GM12878 (cell line): ENCODE results near the gene ICA1. TPM values are rescaled to one million over a fixed set of nuclear protein-coding genes. Genes with fewer than 3 reads are reported as not detected.

Experiments
- ATAC-seq: fragments of 200-7000 bp; cut with Tn5 transposase; 3 replicates; pipeline ENCODE4 v1.9.1; 2020; ENCODE audit warnings: mild to moderate bottlenecking, moderate library complexity
- BruUV-seq: library from RNA; stranded (reverse); fragments of 400-500 nt; replicated peaks from 2 replicates; lab custom pipeline; 2021; lab: Mats Ljungman, UMichigan
- CTCF ChIA-PET: fragments of 300-600 bp; sonication (Branson Sonifier 250); formaldehyde crosslinking; extraction: SDS; loops from one replicate; lab custom pipeline; 2021; ENCODE audit warnings: inconsistent platforms; lab: Yijun Ruan, JAX
- POLR2A ChIA-PET: fragments of 350-600 bp; formaldehyde crosslinking; extraction: SDS; loops from one replicate; lab custom pipeline; 2021; ENCODE audit warnings: inconsistent platforms; lab: Charles Lee
- RAD21 ChIA-PET: fragments of 300-600 bp; sonication (Branson Sonifier 250); formaldehyde crosslinking; loops from one replicate; lab custom pipeline; 2023; ENCODE audit warnings: antibody characterized with exemption; ENCODE audit not compliant: unreplicated experiment; lab: Charles Lee
- SMC1A ChIA-PET: fragments of 300-600 bp; sonication (Branson Sonifier 250); formaldehyde crosslinking; loops from one replicate; lab custom pipeline; 2023; ENCODE audit not compliant: unreplicated experiment, uncharacterized antibody; lab: Charles Lee
- DNase-seq: peaks from one replicate; pipeline ENCODE4 v3.0.0-alpha.2; 2011; ENCODE audit warnings: low read depth, low spot score
- FAIRE-seq: peaks from 3 replicates; lab custom pipeline; 2011; peaks lifted over from hg19 to GRCh38; lab: Jason Lieb, UNC
- H2AFZ ChIP-seq: 2 replicates; pipeline ENCODE4 v1.6.0; 2011; ENCODE audit warnings: low read depth, low read length, control low read depth; ENCODE audit not compliant: control insufficient read depth
- H3K27ac ChIP-seq: 2 replicates; pipeline ENCODE4 v1.5.1; 2011; ENCODE audit warnings: control low read depth; ENCODE audit not compliant: control insufficient read depth, insufficient read depth
- H3K27me3 ChIP-seq, 2 experiments: replicated peaks in 1 of 2; 2 replicates each; pipeline versions ENCODE4 v1.6.0 to v1.6.1; 2011; ENCODE audit warnings: low read length in 1 of 2; ENCODE audit not compliant: control insufficient read depth in 2 of 2, insufficient read depth in 2 of 2
- H3K36me3 ChIP-seq, 2 experiments: 2 replicates each; pipeline ENCODE4 v1.5.1; 2011; ENCODE audit warnings: low read length in 1 of 2; ENCODE audit not compliant: control insufficient read depth in 2 of 2, insufficient read depth in 2 of 2
- H3K4me1 ChIP-seq: 2 replicates; pipeline ENCODE4 v1.6.1; 2011; ENCODE audit warnings: mild to moderate bottlenecking, low read length, moderate library complexity, mixed read lengths; ENCODE audit not compliant: control insufficient read depth, insufficient read depth
- H3K4me2 ChIP-seq: 2 replicates; pipeline ENCODE4 v1.6.0; 2011; ENCODE audit warnings: control low read depth; ENCODE audit not compliant: control insufficient read depth, insufficient read depth
- H3K4me3 ChIP-seq: fragments of 200-600 bp; sonication (generic); 2 replicates; pipeline ENCODE4 v1.5.1; 2016
- H3K79me2 ChIP-seq: 2 replicates; pipeline ENCODE4 v1.6.0; 2011; ENCODE audit warnings: low read length; ENCODE audit not compliant: control insufficient read depth, insufficient read depth
- H3K9ac ChIP-seq: 2 replicates; pipeline ENCODE4 v1.8.0; 2011; ENCODE audit warnings: low read length, control low read depth, mixed read lengths; ENCODE audit not compliant: control insufficient read depth, insufficient read depth
- H3K9me3 ChIP-seq: replicated peaks from 3 replicates; pipeline ENCODE4 v1.5.1; 2011; ENCODE audit warnings: mild to moderate bottlenecking, low read length; ENCODE audit not compliant: control insufficient read depth, insufficient read depth
- H4K20me1 ChIP-seq: 2 replicates; pipeline ENCODE4 v1.6.0; 2011; ENCODE audit not compliant: control insufficient read depth, insufficient read depth
- BACH1 ChIP-seq: fragments of 450-650 bp; IDR thresholded peaks from 2 replicates; pipeline ENCODE4 v1.6.1; 2017; ENCODE audit warnings: mild to moderate bottlenecking, borderline replicate concordance
- BMI1 ChIP-seq: fragments of 450-650 bp; IDR thresholded peaks from 2 replicates; pipeline ENCODE4 v1.6.1; 2016; ENCODE audit warnings: mild to moderate bottlenecking, moderate library complexity, borderline replicate concordance
- CBX3 ChIP-seq: fragments of 200-600 bp; sonication (generic); IDR thresholded peaks from 2 replicates; pipeline ENCODE4 v1.6.1; 2016; ENCODE audit warnings: low read depth, borderline replicate concordance
- EGR1 ChIP-seq, 2 experiments: IDR thresholded peaks; 1 replicate in 1 of 2; 2 replicates in 1 of 2; pipeline ENCODE4 v1.6.1; 2011 to 2012; ENCODE audit warnings: low read depth in 2 of 2, low read length in 2 of 2, borderline replicate concordance in 1 of 2, mild to moderate bottlenecking in 1 of 2, moderate library complexity in 1 of 2
- NFIC ChIP-seq: IDR thresholded peaks from 2 replicates; pipeline ENCODE4 v1.6.1; 2012; ENCODE audit warnings: low read depth, mild to moderate bottlenecking, inconsistent platforms, low read length, moderate library complexity
- NR2F1 ChIP-seq: fragments of 450-650 bp; conservative IDR thresholded peaks from 2 replicates; pipeline ENCODE4 v1.6.1; 2017; ENCODE audit warnings: mild to moderate bottlenecking
- PAX5 ChIP-seq: IDR thresholded peaks from 2 replicates; pipeline ENCODE4 v1.6.1; 2011; ENCODE audit warnings: low read depth, low read length, borderline replicate concordance
- SIN3A ChIP-seq: IDR thresholded peaks from 2 replicates; pipeline ENCODE4 v1.6.1; 2012; ENCODE audit warnings: low read depth, low read length, improper control_type of control experiment
- SMAD5 ChIP-seq: IDR thresholded peaks from 2 replicates; pipeline ENCODE4 v1.6.1; 2016; ENCODE audit warnings: antibody characterized with exemption, low read depth
- SP1 ChIP-seq: IDR thresholded peaks from one replicate; pipeline ENCODE4 v1.6.1; 2011; ENCODE audit warnings: low read depth, low read length
- STAT1 ChIP-seq: fragments of 450-650 bp; conservative IDR thresholded peaks from 2 replicates; pipeline ENCODE4 v1.6.1; 2014; ENCODE audit warnings: antibody characterized with exemption, mild to moderate bottlenecking
- YBX1 ChIP-seq: fragments of 450-650 bp; IDR thresholded peaks from 2 replicates; pipeline ENCODE4 v1.6.1; 2016; ENCODE audit warnings: antibody characterized with exemption
- ZZZ3 ChIP-seq: IDR thresholded peaks from 2 replicates; pipeline ENCODE4 v1.6.1; 2011; ENCODE audit warnings: low read depth; ENCODE audit not compliant: control insufficient read depth, insufficient read length
- WGBS: methylation state at CpG from one replicate; pipeline ENCODE4 v1.1.6; 2016; ENCODE audit warnings: low lambda C conversion rate; ENCODE audit not compliant: insufficient replicate concordance, insufficient coverage; ENCODE audit errors: missing lambda C conversion rate; 5-methylcytosine and 5-hydroxymethylcytosine counted together
- in situ Hi-C: fragments of 300-500 bp; cut with MboI; formaldehyde crosslinking; loops from 9 replicates; pipeline ENCODE4 v1.14.3; 2018; ENCODE audit warnings: mixed read lengths
- intact Hi-C: fragments of 100-400 bp; cut with micrococcal nuclease; formaldehyde crosslinking; loops from one replicate; pipeline ENCODE4 v1.14.2; 2022; ENCODE audit not compliant: unreplicated experiment
- polyA plus RNA-seq, 11 experiments: library from polyadenylated mRNA; depleted of rRNA in 4 of 11; unstranded in 6 of 11; stranded (reverse) in 5 of 11; fragments of >200 nt; fragmentation: Nextera tagmentation in 4 of 11; fragmentation: Illumina TruSeq in 1 of 11; extraction: Ambion mirVana in 4 of 11; extraction: Trizol in 1 of 11; gene quantifications; 1 replicate in 1 of 11; 2 replicates in 10 of 11; pipeline versions ENCODE4 v1.2.1 to v1.2.3, GENCODE V29; 2011 to 2016; ENCODE audit warnings: inconsistent platforms in 2 of 11, missing spikeins in 2 of 11, low read depth in 1 of 11
- total RNA-seq, 4 experiments: library from RNA; depleted of rRNA in 3 of 4; stranded (reverse); fragments of >200 nt in 3 of 4; fragmentation: Illumina TruSeq in 1 of 4; extraction: Trizol in 1 of 4; gene quantifications; 2 replicates each; pipeline versions ENCODE4 v1.2.1 to v1.2.3, GENCODE V29; 2013 to 2021
- TF ChIP-seq, protein P1 (sequence below): fragments of 450-650 bp; formaldehyde crosslinking; IDR thresholded peaks from 2 replicates; pipeline ENCODE4 v1.4.0; 2022; ENCODE audit warnings: mild to moderate bottlenecking, moderate library complexity

Gene ICA1
- total and polyA plus RNA-seq, 10 of the 15 experiments (the other 5 are each of a cell fraction or from before 2014, with no cell fraction given), result 1.3 to 35.1 (median 3.3) TPM

DNA sequence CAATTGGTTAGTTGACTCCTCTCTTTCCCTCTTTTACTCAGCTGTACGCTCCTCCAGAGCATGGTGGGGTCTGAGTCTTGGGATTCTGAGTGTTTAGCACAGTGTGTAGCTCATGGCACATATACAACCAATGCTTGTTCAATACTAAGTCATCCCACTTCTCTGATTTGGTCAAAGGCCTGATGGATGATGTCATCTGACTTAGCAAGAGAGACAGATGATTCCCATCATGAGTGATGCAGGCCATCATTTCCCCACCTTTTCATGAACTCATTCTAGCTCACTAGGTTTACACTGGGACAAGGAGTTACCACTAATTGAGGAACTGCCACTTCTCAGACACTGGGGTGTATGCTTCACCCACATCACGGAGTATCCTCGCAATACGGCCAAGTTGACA lies 3.8 kb downstream of the ICA1 start:
- Histone ChIP-seq H4K20me1 (no peaks in the 10 kb centered on the region), H3K4me2 (no peak overlapping the region), H2AFZ (no peak overlapping the region), H3K9me3 (no peaks in the 10 kb centered on the region; the same call in 2 of the 3 replicates), H3K4me1 (no peaks in the 10 kb centered on the region)
- no peak for FAIRE-seq
- WGBS, result 85% methylated on average over 4 of the region's 4 CpGs
- intact Hi-C loops, result no loop called here
- no TSS peak for BruUV-seq
- TF ChIP-seq EGR1 (IDR thresholded peaks at IDR 0.05; ENCODE audit: borderline replicate concordance in 1 of 2, low read depth in 2 of 2, low read length in 2 of 2), result no peak
- no peak for TF ChIP-seq NR2F1
- no peak for TF ChIP-seq STAT1
- TF ChIP-seq, all 136 proteins: peak for 0
- no peak overlapping the region for H3K9ac ChIP-seq
- no peaks in the 10 kb centered on the region for H3K79me2 ChIP-seq
- ATAC-seq (no peak), DNase-seq (no peak)
- H3K27ac ChIP-seq, result no peak overlapping the region
- H3K27me3 ChIP-seq, result peaks cover 6 to 9% of the 10 kb centered on the region in 2 experiments; a peak in 3 of 4 replicates
- in situ Hi-C loops, result no loop called here
- ChIA-PET POLR2A (no interaction called here), CTCF (no interaction called here), SMC1A (no interaction called here), RAD21 (no interaction called here)
- no peaks in the 10 kb centered on the region for H3K36me3 ChIP-seq
- H3K4me3 ChIP-seq, result no peak overlapping the region

GRCh38 chr7:8255680-8256655 lies 6.0 kb downstream of the ICA1 start:
- POLR2A ChIA-PET, result no interaction called here
- Histone ChIP-seq H3K9me3 (no peaks in the 10 kb centered on the region; the same call in 2 of the 3 replicates), H3K79me2 (no peaks in the 10 kb centered on the region), H3K27me3 (peaks cover 0 to 4% of the 10 kb centered on the region in 2 experiments; a peak in 3 of 4 replicates), H3K36me3 (no peaks in the 10 kb centered on the region), H2AFZ (no peak overlapping the region), H3K4me1 (no peaks in the 10 kb centered on the region), H4K20me1 (no peaks in the 10 kb centered on the region), H3K27ac (no peak overlapping the region), H3K4me3 (no peak overlapping the region), H3K9ac (no peak overlapping the region), H3K4me2 (no peak overlapping the region)
- RAD21 ChIA-PET, result no interaction called here
- BruUV-seq, result no TSS peak
- FAIRE-seq (no peak), ATAC-seq (no peak), DNase-seq (no peak)
- intact Hi-C loops (no loop called here), in situ Hi-C loops (no loop called here)
- SMC1A ChIA-PET, result interaction anchor here (0.6 to 0.7 kb wide), 2 partner anchors 7 to 578 kb away, joined by 3 read pairs; no protein-coding TSS in a partner anchor
- 58% methylated on average over 6 of the region's 6 CpGs for WGBS
- CTCF ChIA-PET, result interaction anchor here (0.9 to 1.5 kb wide), 2 partner anchors 20 to 40 kb away, joined by 3 read pairs; no protein-coding TSS in a partner anchor
- TF ChIP-seq SP1 (no peak), SMAD5 (no peak), STAT1 (no peak), NFIC (no peak), SIN3A (no peak), BMI1 (no peak), ZZZ3 (no peak), YBX1 (no peak), CBX3 (no peak), BACH1 (no peak), PAX5 (no peak)
- TF ChIP-seq, protein P1, sequence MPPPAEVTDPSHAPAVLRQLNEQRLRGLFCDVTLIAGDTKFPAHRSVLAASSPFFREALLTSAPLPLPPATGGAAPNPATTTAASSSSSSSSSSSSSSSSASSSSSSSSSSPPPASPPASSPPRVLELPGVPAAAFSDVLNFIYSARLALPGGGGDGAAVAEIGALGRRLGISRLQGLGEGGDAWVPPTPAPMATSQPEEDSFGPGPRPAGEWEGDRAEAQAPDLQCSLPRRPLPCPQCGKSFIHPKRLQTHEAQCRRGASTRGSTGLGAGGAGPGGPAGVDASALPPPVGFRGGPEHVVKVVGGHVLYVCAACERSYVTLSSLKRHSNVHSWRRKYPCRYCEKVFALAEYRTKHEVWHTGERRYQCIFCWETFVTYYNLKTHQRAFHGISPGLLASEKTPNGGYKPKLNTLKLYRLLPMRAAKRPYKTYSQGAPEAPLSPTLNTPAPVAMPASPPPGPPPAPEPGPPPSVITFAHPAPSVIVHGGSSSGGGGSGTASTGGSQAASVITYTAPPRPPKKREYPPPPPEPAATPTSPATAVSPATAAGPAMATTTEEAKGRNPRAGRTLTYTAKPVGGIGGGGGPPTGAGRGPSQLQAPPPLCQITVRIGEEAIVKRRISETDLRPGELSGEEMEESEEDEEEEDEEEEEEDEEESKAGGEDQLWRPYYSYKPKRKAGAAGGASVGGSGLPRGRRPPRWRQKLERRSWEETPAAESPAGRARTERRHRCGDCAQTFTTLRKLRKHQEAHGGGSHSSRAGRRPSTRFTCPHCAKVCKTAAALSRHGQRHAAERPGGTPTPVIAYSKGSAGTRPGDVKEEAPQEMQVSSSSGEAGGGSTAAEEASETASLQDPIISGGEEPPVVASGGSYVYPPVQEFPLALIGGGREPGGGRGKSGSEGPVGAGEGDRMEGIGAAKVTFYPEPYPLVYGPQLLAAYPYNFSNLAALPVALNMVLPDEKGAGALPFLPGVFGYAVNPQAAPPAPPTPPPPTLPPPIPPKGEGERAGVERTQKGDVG (CRISPR knock-in tag), result no peak
